Trophoblast cell (in vitro differentiated cells and primary cell): ENCODE results near the gene C10orf71.

Experiments
- DNase-seq, 2 donors: peaks; one replicate each; pipeline ENCODE4 v3.0.0-alpha.2; 2016
- H2AFZ ChIP-seq: 2 replicates; pipeline ENCODE4 v1.6.1; 2013; ENCODE audit warnings: low read length, moderate library complexity, mild to moderate bottlenecking; ENCODE audit not compliant: insufficient read depth, poor library complexity
- H2AK5ac ChIP-seq: 2 replicates; pipeline ENCODE4 v1.6.1; 2013; ENCODE audit warnings: mild to moderate bottlenecking, low read length
- H2BK120ac ChIP-seq: 2 replicates; pipeline ENCODE4 v1.6.1; 2013; ENCODE audit warnings: low read length, mild to moderate bottlenecking, moderate library complexity; ENCODE audit not compliant: insufficient read depth, poor library complexity
- H2BK12ac ChIP-seq: 2 replicates; pipeline ENCODE4 v1.6.1; 2013; ENCODE audit warnings: mild to moderate bottlenecking, low read length, moderate library complexity
- H2BK5ac ChIP-seq: 2 replicates; pipeline ENCODE4 v1.6.1; 2013; ENCODE audit warnings: low read length, low read depth, moderate library complexity, mild to moderate bottlenecking; ENCODE audit not compliant: poor library complexity
- H3K14ac ChIP-seq: 2 replicates; pipeline ENCODE4 v1.6.1; 2013; ENCODE audit warnings: mild to moderate bottlenecking, low read length
- H3K18ac ChIP-seq: 2 replicates; pipeline ENCODE4 v1.6.1; 2013; ENCODE audit warnings: mild to moderate bottlenecking, low read length
- H3K23ac ChIP-seq: 2 replicates; pipeline ENCODE4 v1.6.1; 2013; ENCODE audit warnings: low read length
- H3K27ac ChIP-seq: 2 replicates; pipeline ENCODE4 v1.5.1; 2013; ENCODE audit warnings: low read depth, mild to moderate bottlenecking, inconsistent platforms, low read length, moderate library complexity
- H3K27me3 ChIP-seq: 2 replicates; pipeline ENCODE4 v1.6.1; 2013; ENCODE audit warnings: inconsistent platforms, mild to moderate bottlenecking, low read length, moderate library complexity; ENCODE audit not compliant: insufficient read depth
- H3K36me3 ChIP-seq, 2 experiments: 1 replicate in 1 of 2; 2 replicates in 1 of 2; pipeline ENCODE4 v1.6.1; 2013; ENCODE audit warnings: low read length in 2 of 2, mild to moderate bottlenecking in 2 of 2, moderate library complexity in 1 of 2; ENCODE audit not compliant: insufficient read depth in 2 of 2, control insufficient read depth in 1 of 2
- H3K4ac ChIP-seq: 2 replicates; pipeline ENCODE4 v1.6.1; 2013; ENCODE audit warnings: low read depth, mild to moderate bottlenecking, low read length, moderate library complexity
- H3K4me1 ChIP-seq, 2 experiments: 1 replicate in 1 of 2; 2 replicates in 1 of 2; pipeline ENCODE4 v1.6.1; 2013; ENCODE audit warnings: low read length in 2 of 2, mild to moderate bottlenecking in 2 of 2, moderate library complexity in 1 of 2; ENCODE audit not compliant: insufficient read depth in 2 of 2, control insufficient read depth in 1 of 2
- H3K4me2 ChIP-seq: 2 replicates; pipeline ENCODE4 v1.6.1; 2013; ENCODE audit warnings: inconsistent platforms, mild to moderate bottlenecking, low read length, moderate library complexity
- H3K4me3 ChIP-seq: 2 replicates; pipeline ENCODE4 v1.5.1; 2013; ENCODE audit warnings: mild to moderate bottlenecking, low read depth, low read length, inconsistent platforms
- H3K79me1 ChIP-seq: one replicate; pipeline ENCODE4 v1.6.1; 2013; ENCODE audit warnings: low read length
- H3K79me2 ChIP-seq: 2 replicates; pipeline ENCODE4 v1.6.1; 2013; ENCODE audit warnings: low read length, mild to moderate bottlenecking; ENCODE audit not compliant: control insufficient read depth, insufficient read depth, poor library complexity
- H3K9ac ChIP-seq: 2 replicates; pipeline ENCODE4 v1.6.1; 2013; ENCODE audit warnings: mild to moderate bottlenecking, low read length
- H3K9me3 ChIP-seq: 2 replicates; pipeline ENCODE4 v1.6.1; 2013; ENCODE audit warnings: low read depth, mild to moderate bottlenecking, control low read depth, inconsistent platforms, low read length; ENCODE audit not compliant: insufficient read depth
- H4K12ac ChIP-seq: 2 replicates; pipeline ENCODE4 v1.6.1; 2013; ENCODE audit warnings: low read depth, mild to moderate bottlenecking, low read length, moderate library complexity
- H4K8ac ChIP-seq: 2 replicates; pipeline ENCODE4 v1.6.1; 2013; ENCODE audit warnings: low read depth, mild to moderate bottlenecking, low read length, moderate library complexity
- H4K91ac ChIP-seq: one replicate; pipeline ENCODE4 v1.6.1; 2013; ENCODE audit warnings: low read depth, mild to moderate bottlenecking, low read length, moderate library complexity
- whole genome bisulfite sequencing: extraction: QIAGEN DNeasy Blood & Tissue Kit; methylation state at CpG from one replicate; pipeline ENCODE4 v1.1.7; 2013; ENCODE audit warnings: missing lambda C conversion rate; ENCODE audit not compliant: insufficient read length, insufficient coverage; ENCODE audit errors: extremely low coverage; 5-methylcytosine and 5-hydroxymethylcytosine counted together

The C10orf71 gene

GRCh38 chr10:49373361-49373760 lies 74.4 kb downstream of the C10orf71 start:
- peaks cover 1% of the 10 kb centered on the region for H3K9me3 ChIP-seq
- no peaks in the 10 kb centered on the region for H3K79me1 ChIP-seq
- H3K27me3 ChIP-seq: no peaks in the 10 kb centered on the region
- H2AK5ac ChIP-seq: no peak overlapping the region
- H2BK5ac ChIP-seq: no peak overlapping the region
- no peak overlapping the region for H4K8ac ChIP-seq
- H3K4ac ChIP-seq: no peak overlapping the region
- H2BK12ac ChIP-seq: no peak overlapping the region
- H3K9ac ChIP-seq: no peak overlapping the region
- H3K18ac ChIP-seq: no peak overlapping the region
- no peaks in the 10 kb centered on the region for H3K79me2 ChIP-seq
- WGBS: no CpG with 5 or more reads among the region's 5 CpGs
- no peak overlapping the region for H3K23ac ChIP-seq
- H3K36me3 ChIP-seq: no peaks in the 10 kb centered on the region
- no peak overlapping the region for H3K27ac ChIP-seq
- H3K4me3 ChIP-seq: no peak overlapping the region
- peaks cover 2 to 8% of the 10 kb centered on the region in 2 experiments for H3K4me1 ChIP-seq
- no peak overlapping the region for H3K14ac ChIP-seq
- H4K12ac ChIP-seq: no peak overlapping the region
- no peak for DNase-seq
- H2AFZ ChIP-seq: no peak overlapping the region
- H4K91ac ChIP-seq: no peak overlapping the region
- H3K4me2 ChIP-seq: no peak overlapping the region
- H2BK120ac ChIP-seq: no peak overlapping the region

DNA sequence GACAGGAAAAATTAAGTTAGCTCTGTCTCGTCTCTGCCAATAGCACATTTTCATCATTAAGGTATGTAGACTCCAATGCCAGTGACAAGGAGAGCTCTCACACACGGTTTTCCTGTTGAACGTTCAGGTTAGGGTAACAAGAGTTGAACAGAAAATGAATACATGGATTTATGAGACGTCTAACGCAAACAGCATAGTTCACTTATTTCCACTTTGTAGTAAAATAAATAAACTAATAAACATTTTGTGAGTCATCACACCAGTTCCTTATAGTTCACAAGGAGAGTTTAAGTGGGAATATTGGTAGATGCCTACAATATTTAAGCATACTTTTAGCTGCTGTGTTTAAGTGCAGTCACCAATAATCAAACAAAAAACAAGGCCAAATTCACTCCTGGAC lies 75.8 kb downstream of the C10orf71 start:
- no peak overlapping the region for H3K27ac ChIP-seq
- no peak overlapping the region for H2AFZ ChIP-seq
- H2BK12ac ChIP-seq: no peak overlapping the region
- no peak overlapping the region for H4K91ac ChIP-seq
- H3K27me3 ChIP-seq: no peaks in the 10 kb centered on the region
- H3K36me3 ChIP-seq: no peaks in the 10 kb centered on the region
- no peak overlapping the region for H2AK5ac ChIP-seq
- no peak overlapping the region for H3K14ac ChIP-seq
- H3K4me3 ChIP-seq: no peak overlapping the region
- H3K9me3 ChIP-seq: peaks cover 1% of the 10 kb centered on the region
- H2BK5ac ChIP-seq: no peak overlapping the region
- WGBS: no CpG with 5 or more reads among the region's 5 CpGs
- H3K4me1 ChIP-seq: peaks cover 2 to 3% of the 10 kb centered on the region in 2 experiments
- no peaks in the 10 kb centered on the region for H3K79me1 ChIP-seq
- no peak overlapping the region for H4K12ac ChIP-seq
- DNase-seq: no peak
- H2BK120ac ChIP-seq: no peak overlapping the region
- H4K8ac ChIP-seq: no peak overlapping the region
- H3K4me2 ChIP-seq: no peak overlapping the region
- no peak overlapping the region for H3K18ac ChIP-seq
- H3K79me2 ChIP-seq: no peaks in the 10 kb centered on the region
- H3K9ac ChIP-seq: no peak overlapping the region
- no peak overlapping the region for H3K4ac ChIP-seq
- H3K23ac ChIP-seq: no peak overlapping the region

- Histone ChIP-seq H3K36me3 (no peaks in the 10 kb centered on the region), H4K8ac (no peak overlapping the region), H3K9me3 (peaks cover 1% of the 10 kb centered on the region), H3K18ac (no peak overlapping the region), H3K79me2 (no peaks in the 10 kb centered on the region), H4K12ac (no peak overlapping the region), H2AFZ (no peak overlapping the region), H2BK120ac (no peak overlapping the region), H3K4ac (no peak overlapping the region), H2BK12ac (no peak overlapping the region), H3K4me3 (no peak overlapping the region), H3K23ac (no peak overlapping the region), H3K4me1 (no peaks in the 10 kb centered on the region), H3K9ac (no peak overlapping the region), H3K14ac (no peak overlapping the region), H3K4me2 (no peak overlapping the region), H2BK5ac (no peak overlapping the region), H4K91ac (no peak overlapping the region), H3K79me1 (no peaks in the 10 kb centered on the region), H3K27me3 (no peaks in the 10 kb centered on the region), H2AK5ac (no peak overlapping the region), H3K27ac (no peak overlapping the region)
- no peak for DNase-seq
- no CpG with 5 or more reads among the region's 3 CpGs for WGBS
These were observed 76.6 kb downstream of the C10orf71 start for GRCh38 chr10:49375611-49376010.
